GM12892 (cell line): Measurements from ENCODE around the gene KRTAP10-8.
"Not testable (repeated sequence)": the region's sequence is repeated elsewhere in the genome, so short reads cannot be mapped to it uniquely, and the experiment has no call there.

Experiments used
- DNase-seq: peaks from one replicate; pipeline ENCODE4 v3.0.0; 2011; ENCODE audit not compliant: insufficient read length
- FAIRE-seq: peaks from 2 replicates; lab custom pipeline; 2011; peaks lifted over from hg19 to GRCh38; lab: Jason Lieb, UNC
- POLR2A ChIP-seq: IDR thresholded peaks from 2 replicates; pipeline ENCODE4 v1.6.1; 2011; ENCODE audit warnings: low read depth, low read length, control low read depth
- POLR2AphosphoS5 ChIP-seq: IDR thresholded peaks from 2 replicates; pipeline ENCODE4 v1.6.1; 2011; ENCODE audit warnings: low read depth, low read length, control low read depth
- TAF1 ChIP-seq: IDR thresholded peaks from 2 replicates; pipeline ENCODE4 v1.6.1; 2011; ENCODE audit warnings: low read depth, mild to moderate bottlenecking, control low read depth, low read length, borderline replicate concordance

The KRTAP10-8 gene

GRCh38 chr21:44636209-44637017 lies 24.5 kb downstream of the KRTAP10-8 start:
- TF ChIP-seq POLR2AphosphoS5 = no peak
- no peak for TF ChIP-seq TAF1
- TF ChIP-seq POLR2A = no peak
- DNase-seq = no peak
- FAIRE-seq = no peak

DNA sequence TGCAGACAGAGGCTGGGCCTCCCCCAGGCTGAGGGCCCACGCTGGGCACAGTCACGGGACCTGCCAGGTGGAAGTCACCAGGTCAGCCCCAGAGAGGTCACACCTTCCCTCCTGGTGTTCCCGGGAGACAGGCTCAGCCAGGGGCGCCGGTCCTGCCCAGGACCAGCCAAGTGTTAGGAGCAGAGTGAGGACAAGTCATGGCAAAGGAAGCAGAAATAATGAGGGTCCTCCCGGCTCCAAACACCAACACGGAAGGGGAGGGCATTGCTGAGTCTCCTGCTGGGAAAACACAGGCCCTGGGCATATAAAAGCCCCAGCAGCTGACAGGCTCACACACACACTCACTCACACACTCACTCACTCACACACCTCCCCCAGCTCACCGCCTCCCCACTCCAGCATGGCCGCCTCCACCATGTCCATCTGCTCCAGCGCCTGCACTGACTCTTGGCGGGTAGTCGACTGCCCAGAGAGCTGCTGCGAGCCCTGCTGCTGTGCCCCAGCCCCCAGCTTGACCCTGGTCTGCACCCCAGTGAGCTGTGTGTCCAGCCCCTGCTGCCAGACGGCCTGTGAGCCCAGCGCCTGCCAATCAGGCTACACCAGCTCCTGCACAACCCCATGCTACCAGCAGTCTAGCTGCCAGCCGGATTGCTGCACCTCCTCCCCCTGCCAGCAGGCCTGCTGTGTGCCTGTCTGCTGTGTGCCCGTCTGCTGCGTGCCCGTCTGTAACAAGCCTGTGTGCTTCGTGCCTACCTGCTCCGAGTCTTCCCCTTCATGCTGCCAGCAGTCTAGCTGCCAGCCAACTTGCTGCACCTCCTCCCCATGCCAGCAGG lies 25.4 kb downstream of the KRTAP10-8 start, which contains the start of gene KRTAP10-10:
Gene KRTAP10-10, plus strand, starts transcription at position 339 of the 833 bp plus-strand sequence. Its CDS starts 62 bp downstream, at position 401.
- TF ChIP-seq POLR2AphosphoS5 (no peak), POLR2A (no peak), TAF1 (no peak)
- DNase-seq (no peak), FAIRE-seq (no peak)

- DNase-seq = not testable (repeated sequence)
These were observed 26.0 kb downstream of the KRTAP10-8 start for GRCh38 chr21:44637851-44638348.

GRCh38 chr21:44638506-44639330 lies 26.8 kb downstream of the KRTAP10-8 start:
- not testable (repeated sequence) for DNase-seq, FAIRE-seq

More at GRCh38 chr21:44637851-44638348, 26.0 kb downstream of the KRTAP10-8 start:
- FAIRE-seq = not testable (repeated sequence)

DNA sequence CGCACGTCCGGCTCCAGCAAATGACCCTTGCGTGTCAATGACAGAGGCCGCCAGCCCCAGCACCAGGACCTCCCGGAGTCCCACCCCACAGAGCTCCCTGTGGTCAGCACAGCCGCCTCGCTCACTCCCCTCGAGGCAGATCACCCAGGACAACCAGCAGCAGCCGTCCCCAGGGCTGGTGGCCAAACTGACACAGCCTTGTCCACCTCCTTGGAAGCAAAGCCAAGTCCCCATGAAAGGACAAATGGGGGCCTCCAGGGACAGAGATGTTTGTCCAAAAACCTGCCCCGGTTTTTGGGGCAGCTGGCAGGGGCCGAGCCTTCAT lies 27.4 kb downstream of the KRTAP10-8 start:
- FAIRE-seq (no peak), DNase-seq (no peak)

DNA sequence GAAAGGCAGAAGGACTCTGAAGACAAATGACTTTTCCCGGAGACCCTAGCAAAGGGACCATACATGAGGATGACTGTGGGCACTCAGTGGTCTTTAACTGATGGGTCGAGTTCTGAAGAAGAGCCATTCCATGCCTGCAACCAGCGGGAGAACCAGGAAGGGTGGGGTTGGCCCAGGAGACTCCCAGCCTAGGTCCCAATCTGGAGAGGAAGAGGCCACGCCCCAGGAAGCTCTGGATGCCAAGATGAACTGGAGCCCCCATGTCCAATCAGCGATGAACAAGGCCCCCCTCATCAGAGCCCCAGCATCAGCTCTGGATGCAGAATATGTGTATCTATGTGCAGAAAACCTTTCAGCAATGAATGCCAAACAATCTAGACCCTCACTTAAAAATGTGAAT lies 28.9 kb downstream of the KRTAP10-8 start:
- FAIRE-seq (no peak), DNase-seq (no peak)
- no peak for TF ChIP-seq TAF1
- TF ChIP-seq POLR2AphosphoS5 = no peak
- TF ChIP-seq POLR2A = no peak

More for the DNA sequence above, 27.4 kb downstream of the KRTAP10-8 start:
- TF ChIP-seq TAF1 (no peak), POLR2A (no peak), POLR2AphosphoS5 (no peak)

DNA sequence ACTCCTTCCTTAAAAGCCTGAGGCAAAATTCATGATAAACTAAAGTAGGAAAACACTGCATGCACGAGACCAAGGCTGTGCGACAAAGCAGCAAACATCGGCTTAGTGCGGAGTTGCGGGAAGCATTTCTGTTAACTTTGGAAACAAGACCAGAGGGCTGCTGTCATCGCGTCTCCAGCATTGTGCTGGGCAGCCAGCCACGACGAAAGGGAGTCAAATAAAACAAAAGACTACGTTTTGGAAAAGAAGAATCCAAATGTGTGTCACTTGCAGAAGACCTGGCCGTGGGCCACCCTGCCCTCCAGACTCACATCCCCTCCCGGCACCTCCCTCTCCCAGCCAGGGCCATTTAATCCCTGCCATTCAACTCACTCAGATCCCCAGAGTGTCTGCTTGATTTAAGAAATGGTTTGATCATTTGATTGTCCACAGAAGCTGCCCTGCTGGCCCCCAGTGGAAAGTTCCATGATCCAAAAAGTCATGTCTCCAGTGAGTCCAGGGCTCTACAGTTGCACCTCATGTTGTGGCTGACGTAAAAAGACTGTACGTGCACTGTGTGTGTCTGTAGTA lies 31.9 kb downstream of the KRTAP10-8 start:
- TF ChIP-seq POLR2A (no peak), POLR2AphosphoS5 (no peak), TAF1 (no peak)
- DNase-seq (no peak), FAIRE-seq (no peak)

GRCh38 chr21:44644878-44645277 lies 33.0 kb downstream of the KRTAP10-8 start:
- no peak for DNase-seq
- TF ChIP-seq POLR2AphosphoS5 (no peak), POLR2A (no peak), TAF1 (no peak)
- FAIRE-seq = no peak

- DNase-seq, FAIRE-seq: not testable (repeated sequence)
These were observed 34.7 kb downstream of the KRTAP10-8 start, which contains the start of gene KRTAP10-11 for GRCh38 chr21:44646366-44647221. TSS of gene KRTAP10-11 (plus strand) at chr21:44646414. CDS start at chr21:44646459, 45 bp downstream.

- FAIRE-seq = no peak
- TF ChIP-seq POLR2A (no peak), POLR2AphosphoS5 (no peak), TAF1 (no peak)
- no peak for DNase-seq
These were observed 35.3 kb downstream of the KRTAP10-8 start for GRCh38 chr21:44647222-44647552.
